NCI-H2029 treated with DMSO at 0.1 percent for 48 hours (cell line): ENCODE results near the gene ZNF410.
"Not testable (repeated sequence)": the region's sequence is repeated elsewhere in the genome, so short reads cannot be mapped to it uniquely, and the experiment has no call there.

Experiments used
- DNase-seq: peaks from one replicate; lab custom pipeline; 2025; lab: John Stamatoyannopoulos, UW

ZNF410 gene

DNA sequence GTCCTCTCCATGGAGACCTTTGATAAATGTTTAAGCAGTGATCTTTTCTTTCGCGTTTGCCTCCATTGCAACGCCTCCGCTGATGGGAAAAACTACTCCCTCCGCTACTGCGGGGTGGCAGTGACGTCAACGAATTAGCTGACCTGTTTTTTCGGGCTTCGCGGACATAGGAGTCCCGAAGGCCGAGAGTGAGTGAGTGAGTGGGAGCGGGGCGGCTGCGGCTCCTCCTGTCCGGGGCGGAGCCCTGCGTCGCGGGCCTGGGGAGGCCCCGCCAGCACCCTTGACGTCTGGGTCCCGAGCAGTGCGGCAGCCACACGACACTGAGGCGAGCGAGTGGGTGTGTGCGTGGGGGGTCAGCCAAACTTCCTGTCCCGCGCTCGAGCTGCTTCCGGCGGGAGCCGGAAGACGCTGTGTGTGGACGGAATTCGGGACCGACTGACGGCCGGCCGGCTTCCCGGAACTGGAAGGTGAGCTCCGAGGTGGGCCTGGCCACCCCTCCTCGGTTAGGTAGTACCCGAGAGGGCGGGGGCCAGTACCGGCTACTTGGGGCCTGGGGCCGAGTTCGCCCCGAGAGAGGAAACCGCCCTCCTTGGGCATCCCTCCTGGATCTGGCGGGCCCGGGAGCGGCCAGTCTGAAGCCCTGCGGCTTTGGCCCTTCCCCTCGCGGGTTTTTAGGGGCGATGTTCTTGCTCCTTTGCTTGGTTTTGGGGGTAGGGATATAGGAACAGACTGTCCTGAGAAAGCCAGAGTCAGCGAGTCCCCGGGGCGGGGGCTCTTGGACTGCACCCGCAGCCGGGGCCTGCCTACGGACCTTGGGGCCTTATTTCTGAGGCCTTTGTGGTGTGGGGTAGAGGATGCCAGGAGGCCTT is at the start of gene ZNF410:
ZNF410 (plus strand) TSS at position 411 of the 869 bp plus-strand sequence. CDS start 5,317 bp downstream, outside the sequence.
- DNase-seq: peak; percentile 52

GRCh38 chr14:73838293-73839034 is 48.2 kb upstream of the ZNF410 start:
- not testable (repeated sequence) for DNase-seq

DNA sequence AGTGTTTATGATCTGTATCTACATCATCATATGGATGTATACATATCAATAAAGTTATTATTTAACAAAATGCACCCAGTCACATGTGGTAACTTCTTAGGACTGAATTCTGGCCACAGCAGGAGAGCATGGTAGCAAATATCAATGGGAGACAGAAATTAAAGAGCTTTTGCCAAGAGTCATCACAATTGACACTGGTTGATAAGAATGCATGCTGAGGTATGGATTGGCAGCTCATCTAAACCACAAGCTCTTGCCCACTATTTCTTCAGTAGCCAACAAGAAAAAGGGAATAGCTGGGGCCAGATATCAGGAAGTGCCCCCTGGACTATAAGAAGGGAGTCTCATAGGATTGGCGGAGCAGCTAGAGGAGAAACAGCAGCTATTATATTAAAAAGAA is 44.5 kb upstream of the ZNF410 start:
- DNase-seq: no peak

- DNase-seq: no peak
These were observed 43.8 kb upstream of the ZNF410 start for GRCh38 chr14:73842851-73843250.

- DNase-seq: no peak
These were observed 43.4 kb upstream of the ZNF410 start for GRCh38 chr14:73843296-73843695.

DNA sequence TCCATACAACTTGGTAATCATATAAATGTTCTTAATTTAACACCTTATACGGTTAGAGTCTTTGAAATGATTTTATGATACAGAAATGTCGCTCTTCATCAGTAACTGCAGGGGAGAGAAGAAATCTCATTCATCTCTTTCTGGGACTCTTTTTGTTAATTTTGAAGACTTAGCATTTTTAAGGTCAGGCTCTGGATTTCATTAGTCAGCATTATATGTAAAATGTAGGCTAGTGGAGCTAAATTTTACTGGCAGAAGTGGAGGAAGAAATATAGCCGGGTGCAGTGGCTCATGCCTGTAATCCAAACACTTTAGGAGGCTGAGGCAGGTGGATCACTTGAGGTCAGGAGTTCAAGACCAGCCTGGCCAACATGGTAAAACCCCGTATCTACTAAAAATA is 39.7 kb upstream of the ZNF410 start:
- DNase-seq: no peak

- DNase-seq: no peak
These were observed 35.7 kb upstream of the ZNF410 start for GRCh38 chr14:73851000-73851399.

DNA sequence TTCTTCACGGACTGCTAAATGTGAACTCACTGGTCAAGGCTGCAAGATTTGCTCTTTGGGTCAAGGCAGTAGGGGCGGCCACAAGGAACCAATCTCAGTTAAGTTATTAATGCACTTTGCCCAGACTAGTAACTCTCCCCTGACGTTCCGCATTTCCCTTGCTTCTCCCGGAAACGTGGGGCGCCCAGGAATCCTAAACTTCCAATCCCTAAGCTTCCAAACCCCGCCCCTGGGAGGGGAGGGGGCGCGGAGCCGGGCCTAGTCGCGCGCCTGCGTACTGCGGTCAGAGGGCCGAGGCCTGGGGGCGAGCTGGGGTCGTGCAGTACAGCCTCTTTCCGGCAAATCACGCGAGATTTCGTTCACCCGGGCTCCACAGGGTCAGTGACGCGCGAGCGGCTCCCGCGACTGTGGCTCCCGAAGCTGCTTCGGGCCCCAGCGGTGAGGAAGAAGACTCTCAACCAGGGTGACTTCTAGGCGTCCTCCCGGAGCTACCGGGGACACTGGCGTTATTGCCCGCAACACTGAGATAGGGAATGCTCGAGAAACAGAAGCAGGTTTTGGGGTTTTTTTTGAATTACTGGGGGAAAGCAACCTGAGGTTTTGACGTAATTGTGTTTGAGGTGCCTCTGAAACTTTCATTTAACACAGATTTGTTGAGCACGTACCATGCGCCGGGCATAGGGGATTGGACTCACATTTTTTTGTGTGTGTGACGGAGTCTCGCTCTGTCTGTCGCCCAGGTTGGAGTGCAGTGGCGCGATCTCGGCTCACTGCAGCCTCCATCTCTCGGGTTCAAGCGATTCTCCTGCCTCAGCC is 34.9 kb upstream of the ZNF410 start, which contains the start of gene PTGR2:
PTGR2 (plus strand) TSS at position 265 of the 816 bp plus-strand sequence. CDS start 7,032 bp downstream, outside the sequence.
- peak; percentile 35 for DNase-seq

GRCh38 chr14:73859145-73859544 is 27.5 kb upstream of the ZNF410 start:
- no peak for DNase-seq

GRCh38 chr14:73861073-73861472 is 25.6 kb upstream of the ZNF410 start:
- no peak for DNase-seq

DNA sequence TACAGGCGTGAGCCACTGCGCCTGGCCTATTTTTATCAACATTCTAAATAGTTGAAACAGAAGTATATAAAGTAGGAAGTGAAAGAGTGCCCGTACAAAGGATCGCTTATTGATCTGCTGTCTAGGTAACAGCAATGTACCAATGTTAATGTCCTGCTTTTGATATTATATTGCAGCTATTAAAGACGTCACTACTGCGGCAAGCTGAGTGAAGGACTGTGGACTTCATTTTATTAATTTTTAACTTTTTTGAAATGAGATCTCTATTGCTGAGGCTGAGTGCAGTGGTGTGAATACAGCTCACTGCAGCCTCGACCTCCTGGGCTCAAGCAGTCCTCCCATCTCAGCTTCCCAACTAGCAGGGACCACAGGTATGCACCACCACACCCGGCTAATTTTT is 24.2 kb upstream of the ZNF410 start:
- DNase-seq: no peak

GRCh38 chr14:73863209-73863608 is 23.4 kb upstream of the ZNF410 start:
- DNase-seq: no peak

- DNase-seq: no peak
These were observed 21.0 kb upstream of the ZNF410 start for GRCh38 chr14:73865534-73866113.

- DNase-seq: not testable (repeated sequence)
These were observed 16.9 kb upstream of the ZNF410 start for GRCh38 chr14:73869754-73870153.

DNA sequence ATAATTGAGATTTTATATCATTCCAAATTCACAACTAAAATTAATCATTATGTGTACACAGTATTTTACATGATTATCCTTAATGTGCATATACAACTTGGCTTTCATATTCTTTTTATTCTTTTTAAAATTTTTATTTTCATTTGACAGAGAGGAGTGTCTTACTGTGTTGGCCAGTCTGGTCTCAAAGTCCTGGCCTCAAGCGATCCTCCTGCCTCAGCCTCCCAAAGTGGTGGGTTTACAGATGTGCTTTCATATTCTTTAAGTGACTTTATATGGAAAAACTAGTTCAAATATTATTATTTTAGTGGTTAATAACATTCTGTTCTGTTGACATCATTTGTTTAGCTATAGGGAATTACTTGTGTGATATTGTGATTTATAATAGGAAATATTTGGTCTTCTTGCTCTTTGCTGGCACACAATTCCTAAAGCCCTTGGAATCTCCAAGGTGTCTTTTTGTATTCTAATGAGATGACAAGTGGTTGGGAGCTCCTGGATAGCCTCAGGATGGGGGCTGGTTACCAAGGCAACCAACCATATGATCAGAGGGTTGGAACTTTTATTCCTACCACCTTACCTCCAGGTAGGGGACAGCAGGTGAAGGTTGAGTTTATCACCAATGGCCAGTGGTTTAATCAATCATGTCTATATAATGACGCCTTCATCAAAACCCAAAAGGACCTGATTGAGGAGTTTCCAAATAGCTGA is 16.0 kb upstream of the ZNF410 start:
- no peak for DNase-seq

GRCh38 chr14:73873660-73874059 is 13.0 kb upstream of the ZNF410 start:
- no peak for DNase-seq

GRCh38 chr14:73877790-73878189 is 8.9 kb upstream of the ZNF410 start:
- DNase-seq: no peak

DNA sequence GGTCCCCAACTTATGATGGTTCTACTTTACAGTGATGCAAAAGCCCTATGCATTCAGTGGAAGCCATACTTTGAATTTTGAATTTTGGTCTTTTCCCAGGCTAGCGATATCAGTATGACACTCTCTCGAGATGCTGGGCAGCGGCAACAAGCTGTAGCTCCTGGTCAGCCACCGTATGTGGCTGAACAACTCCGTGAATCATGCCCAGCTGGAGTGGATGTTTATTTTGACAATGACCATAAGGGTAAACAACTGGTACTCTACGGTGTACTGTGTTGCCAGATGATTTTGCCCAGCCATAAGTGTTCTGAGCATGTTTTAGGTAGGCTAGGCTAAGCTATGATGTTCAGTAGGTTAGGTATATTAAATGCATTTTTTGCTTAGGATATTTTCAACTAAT is 8.2 kb upstream of the ZNF410 start:
- DNase-seq: no peak

GRCh38 chr14:73879027-73879426 is 7.6 kb upstream of the ZNF410 start:
- DNase-seq: no peak

DNA sequence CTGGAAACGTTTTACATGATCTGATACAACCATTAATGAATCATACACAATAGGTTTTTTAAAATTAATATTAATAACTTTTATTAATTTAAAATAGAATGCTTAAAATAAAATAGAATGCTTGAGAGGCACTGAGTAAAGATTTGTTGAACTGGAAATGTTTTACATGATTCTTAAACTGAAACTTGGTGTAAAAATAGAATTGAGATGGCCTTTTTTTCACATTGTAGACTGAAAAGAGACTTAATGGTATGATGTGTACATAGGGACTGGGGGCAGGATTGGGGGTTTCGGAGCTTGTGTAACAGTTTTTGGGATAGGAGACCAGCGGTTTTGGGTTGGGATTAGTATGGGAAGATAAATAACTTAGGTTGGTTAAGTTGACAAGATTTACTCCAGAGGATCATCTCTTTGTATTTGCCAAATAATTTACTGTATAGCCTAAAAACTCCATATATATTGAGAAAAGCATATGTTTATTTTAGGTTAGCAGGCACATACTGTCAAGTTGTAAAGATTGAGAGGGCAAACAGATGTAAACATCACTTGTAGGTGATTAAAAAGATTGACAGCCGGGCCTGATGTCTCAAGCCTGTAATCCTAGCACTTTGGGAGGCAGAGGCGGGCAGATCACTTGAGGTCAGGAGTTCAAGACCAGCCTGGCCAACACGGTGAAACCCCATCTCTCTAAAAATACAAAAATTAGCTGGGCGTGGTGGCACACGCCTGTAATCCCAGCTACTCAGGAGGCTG is 2.0 kb upstream of the ZNF410 start:
- DNase-seq: no peak

DNA sequence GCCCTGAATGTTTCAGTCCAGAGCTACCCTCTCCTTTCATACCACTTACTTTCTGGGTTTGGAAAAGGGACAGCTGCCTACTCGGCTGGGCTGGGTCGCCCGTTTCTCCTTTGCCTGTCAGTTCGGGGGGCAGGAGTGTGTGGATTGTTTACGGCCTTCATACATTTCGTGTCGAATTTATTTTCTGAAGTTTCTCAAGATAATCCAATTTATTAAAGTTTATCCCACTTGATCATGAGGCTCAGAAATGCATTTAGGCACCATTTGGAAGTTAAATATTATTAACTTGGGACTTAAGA is 608 bp downstream of the ZNF410 start:
- DNase-seq: no peak
